Measurements from ENCODE around the gene TENT4B.

TENT4B gene

DNA sequence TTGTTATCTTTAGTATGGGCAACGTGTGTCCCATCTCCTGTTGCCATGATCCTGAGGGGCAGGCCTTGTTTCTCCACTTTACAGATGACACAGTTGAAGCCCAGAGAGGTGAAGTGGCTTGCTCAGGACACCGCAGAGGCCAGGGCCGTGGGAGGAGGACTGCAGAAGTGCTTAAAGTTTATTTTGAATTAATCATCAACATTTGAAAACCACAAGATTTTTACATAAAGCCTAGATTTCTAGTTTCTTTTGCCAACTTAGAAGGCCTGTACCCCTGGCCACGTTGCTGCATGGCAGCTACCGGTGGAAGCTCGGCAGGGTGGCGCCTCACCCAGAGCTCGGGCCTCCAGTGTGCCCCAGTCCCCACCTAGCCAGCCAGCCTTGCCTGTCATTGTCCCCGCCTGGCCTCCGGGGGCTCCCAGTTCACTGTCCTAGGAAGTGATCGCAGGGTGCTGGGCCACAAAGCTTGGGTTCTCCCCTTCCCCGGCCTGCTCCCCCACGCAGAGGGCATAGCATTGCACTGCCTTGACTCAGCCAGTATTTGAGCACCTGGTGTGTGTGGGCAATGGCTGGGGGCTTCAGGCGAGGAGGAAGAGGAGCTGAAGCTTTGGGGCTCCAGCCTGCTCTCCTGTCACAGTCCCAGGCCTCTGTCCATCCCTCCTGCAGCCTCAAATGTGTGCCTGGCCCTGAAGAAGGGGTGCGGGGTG, 98.4 kb downstream of the TENT4B start:
- no peak for TF ChIP-seq CTCF (conservative IDR thresholded peaks at IDR 0.05)
- TF ChIP-seq ZFX (IDR thresholded peaks at IDR 0.05): no peak
- H3K27ac ChIP-seq: no peak overlapping the region

DNA sequence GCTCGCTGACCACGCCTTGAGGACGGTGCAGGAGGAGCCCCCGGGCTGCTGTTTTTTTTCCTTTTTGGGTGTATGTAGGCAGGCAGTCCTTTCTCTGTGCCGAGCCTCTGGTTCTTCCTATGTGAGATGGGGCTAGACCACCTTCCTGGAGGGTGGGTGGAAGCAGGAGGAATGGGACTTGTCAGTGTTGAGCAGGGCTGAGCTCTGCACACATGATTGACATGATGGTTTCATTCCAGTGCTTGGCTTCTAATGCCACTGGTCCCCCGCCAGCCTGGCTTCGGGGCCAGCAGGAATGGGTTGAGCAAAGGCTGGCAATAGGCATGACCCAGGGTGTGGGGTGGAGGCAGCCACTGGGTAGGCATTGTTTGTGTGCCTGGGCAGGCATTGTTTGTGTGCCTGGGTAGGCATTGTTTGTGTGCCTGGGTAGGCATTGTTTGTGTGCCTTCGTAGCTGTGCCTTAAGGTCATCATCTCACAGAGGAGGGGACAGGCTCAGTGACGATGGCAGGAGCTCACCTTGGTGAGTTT, 99.0 kb downstream of the TENT4B start:
- TF ChIP-seq ZFX (IDR thresholded peaks at IDR 0.05) (no peak), CTCF (conservative IDR thresholded peaks at IDR 0.05) (no peak)
- H3K27ac ChIP-seq: no peak overlapping the region

GRCh38 chr16:50252874-50253513, 99.9 kb downstream of the TENT4B start:
- TF ChIP-seq CTCF (conservative IDR thresholded peaks at IDR 0.05) (no peak), ZFX (IDR thresholded peaks at IDR 0.05) (no peak)
- H3K27ac ChIP-seq: no peak overlapping the region

- H3K27ac ChIP-seq: no peak overlapping the region
- no peak for TF ChIP-seq CTCF (conservative IDR thresholded peaks at IDR 0.05)
- no peak for TF ChIP-seq ZFX (IDR thresholded peaks at IDR 0.05)
Measured at GRCh38 chr16:50253514-50253910, 100.4 kb downstream of the TENT4B start.

GRCh38 chr16:50254072-50254471, 101.0 kb downstream of the TENT4B start:
- no peak for TF ChIP-seq CTCF (conservative IDR thresholded peaks at IDR 0.05)
- TF ChIP-seq ZFX (IDR thresholded peaks at IDR 0.05): no peak
- H3K27ac ChIP-seq: no peak overlapping the region

GRCh38 chr16:50255538-50255937, 102.4 kb downstream of the TENT4B start:
- no peak overlapping the region for H3K27ac ChIP-seq

More at GRCh38 chr16:50255538-50255937, 102.4 kb downstream of the TENT4B start:
- TF ChIP-seq CTCF (conservative IDR thresholded peaks at IDR 0.05) (no peak), ZFX (IDR thresholded peaks at IDR 0.05) (no peak)

Data from C4-2B (cell line).